Measurements from ENCODE around the gene ZNF385B.

GRCh38 chr2:179443180-179443579 is 418.2 kb downstream of the ZNF385B start:
- TF ChIP-seq, protein P1, sequence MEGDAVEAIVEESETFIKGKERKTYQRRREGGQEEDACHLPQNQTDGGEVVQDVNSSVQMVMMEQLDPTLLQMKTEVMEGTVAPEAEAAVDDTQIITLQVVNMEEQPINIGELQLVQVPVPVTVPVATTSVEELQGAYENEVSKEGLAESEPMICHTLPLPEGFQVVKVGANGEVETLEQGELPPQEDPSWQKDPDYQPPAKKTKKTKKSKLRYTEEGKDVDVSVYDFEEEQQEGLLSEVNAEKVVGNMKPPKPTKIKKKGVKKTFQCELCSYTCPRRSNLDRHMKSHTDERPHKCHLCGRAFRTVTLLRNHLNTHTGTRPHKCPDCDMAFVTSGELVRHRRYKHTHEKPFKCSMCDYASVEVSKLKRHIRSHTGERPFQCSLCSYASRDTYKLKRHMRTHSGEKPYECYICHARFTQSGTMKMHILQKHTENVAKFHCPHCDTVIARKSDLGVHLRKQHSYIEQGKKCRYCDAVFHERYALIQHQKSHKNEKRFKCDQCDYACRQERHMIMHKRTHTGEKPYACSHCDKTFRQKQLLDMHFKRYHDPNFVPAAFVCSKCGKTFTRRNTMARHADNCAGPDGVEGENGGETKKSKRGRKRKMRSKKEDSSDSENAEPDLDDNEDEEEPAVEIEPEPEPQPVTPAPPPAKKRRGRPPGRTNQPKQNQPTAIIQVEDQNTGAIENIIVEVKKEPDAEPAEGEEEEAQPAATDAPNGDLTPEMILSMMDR (IDR thresholded peaks at IDR 0.05 in 4 of 5, conservative IDR thresholded peaks at IDR 0.05 in 1 of 5) = no peak
- no peak for TF ChIP-seq POLR2A (IDR thresholded peaks at IDR 0.05)
